Tongue (tissue), 2 donors: ENCODE measurements around the gene NME3. TPM values are rescaled to one million over a fixed set of nuclear protein-coding genes. Genes with fewer than 3 reads are reported as not detected.
A peak's percentile ranks its signal among the peaks of the same experiment; 100 is the strongest.

Experiments used
- DNase-seq: peaks from one replicate; pipeline ENCODE4 v3.0.0-alpha.2; 2015
- total RNA-seq: library from RNA; depleted of rRNA; stranded (reverse); fragments of >200 nt; gene quantifications from one replicate; pipeline ENCODE4 v1.2.3, GENCODE V29; 2014

Gene NME3
- total RNA-seq, 1 donor from 2014 or later, result 29.6 TPM

- no peak for DNase-seq
Observed at GRCh38 chr16:1780677-1781072, 9.3 kb upstream of the NME3 start.

DNA sequence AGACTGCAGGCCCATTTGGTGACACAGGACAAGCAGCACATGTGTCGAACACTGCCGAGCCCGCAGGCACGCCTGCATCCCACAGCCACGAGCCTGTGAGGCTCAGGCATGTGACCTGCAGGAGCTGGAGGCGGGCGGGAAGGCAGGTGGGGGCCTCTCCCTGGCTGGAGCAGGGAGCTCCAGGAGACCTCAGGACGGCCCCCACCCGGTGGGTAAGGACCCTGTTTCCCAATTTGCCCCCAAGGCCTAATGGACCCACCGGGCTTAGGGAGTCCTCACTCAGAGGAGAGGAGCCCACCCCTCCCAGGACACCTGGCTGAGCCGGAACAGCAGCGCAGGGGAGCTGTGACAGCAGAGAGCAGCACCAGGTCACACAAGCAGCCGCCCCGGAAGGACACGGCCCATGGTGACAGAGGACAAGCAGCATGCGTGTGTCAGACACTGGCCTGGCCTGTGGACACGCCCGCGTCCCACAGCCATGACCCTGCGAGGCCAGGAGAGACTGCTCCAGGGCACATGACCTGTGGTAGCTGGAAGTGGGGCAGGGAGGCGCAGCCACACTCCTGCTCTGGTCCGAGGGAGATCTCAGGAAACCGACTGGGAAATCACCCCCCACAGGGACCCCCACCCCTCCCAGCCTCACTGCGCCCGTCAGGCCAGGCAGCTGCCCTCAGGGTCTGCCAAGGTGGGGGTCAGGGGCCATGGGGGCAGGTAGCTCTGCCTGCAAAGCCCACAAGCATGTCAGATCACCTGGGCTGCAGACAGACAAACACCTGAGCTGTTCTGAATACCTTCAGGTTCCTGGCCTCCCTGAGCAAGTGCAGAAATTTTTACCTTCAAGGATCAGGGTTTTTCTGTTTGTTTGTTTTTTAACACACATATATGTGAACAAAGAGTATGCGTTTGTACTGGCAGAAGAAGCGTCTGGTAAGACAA lies 8.7 kb upstream of the NME3 start:
- DNase-seq, result no peak

DNA sequence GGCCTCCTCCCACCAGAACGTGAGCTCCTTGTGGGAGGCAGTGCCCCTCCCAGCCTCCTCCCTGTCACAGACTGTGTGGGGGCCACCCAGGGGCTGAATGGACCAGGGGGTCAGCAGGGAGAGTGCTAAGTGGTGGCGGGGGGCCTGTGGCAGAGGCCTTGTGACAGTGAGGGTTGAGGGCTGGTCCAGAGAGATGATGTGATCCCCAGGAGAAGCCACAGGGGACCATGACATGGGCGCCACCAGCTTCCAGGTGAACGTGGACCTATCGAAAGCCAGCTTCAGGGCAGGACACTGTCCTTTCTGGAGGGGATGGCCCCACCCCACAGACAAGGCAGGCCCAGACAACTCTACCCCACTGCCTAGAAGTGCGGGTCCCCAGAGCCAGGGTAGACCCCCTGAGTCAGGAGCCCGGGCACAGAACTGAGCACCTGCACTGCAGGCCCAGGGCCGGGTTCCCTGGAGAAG lies 7.9 kb upstream of the NME3 start:
- DNase-seq, result no peak

DNA sequence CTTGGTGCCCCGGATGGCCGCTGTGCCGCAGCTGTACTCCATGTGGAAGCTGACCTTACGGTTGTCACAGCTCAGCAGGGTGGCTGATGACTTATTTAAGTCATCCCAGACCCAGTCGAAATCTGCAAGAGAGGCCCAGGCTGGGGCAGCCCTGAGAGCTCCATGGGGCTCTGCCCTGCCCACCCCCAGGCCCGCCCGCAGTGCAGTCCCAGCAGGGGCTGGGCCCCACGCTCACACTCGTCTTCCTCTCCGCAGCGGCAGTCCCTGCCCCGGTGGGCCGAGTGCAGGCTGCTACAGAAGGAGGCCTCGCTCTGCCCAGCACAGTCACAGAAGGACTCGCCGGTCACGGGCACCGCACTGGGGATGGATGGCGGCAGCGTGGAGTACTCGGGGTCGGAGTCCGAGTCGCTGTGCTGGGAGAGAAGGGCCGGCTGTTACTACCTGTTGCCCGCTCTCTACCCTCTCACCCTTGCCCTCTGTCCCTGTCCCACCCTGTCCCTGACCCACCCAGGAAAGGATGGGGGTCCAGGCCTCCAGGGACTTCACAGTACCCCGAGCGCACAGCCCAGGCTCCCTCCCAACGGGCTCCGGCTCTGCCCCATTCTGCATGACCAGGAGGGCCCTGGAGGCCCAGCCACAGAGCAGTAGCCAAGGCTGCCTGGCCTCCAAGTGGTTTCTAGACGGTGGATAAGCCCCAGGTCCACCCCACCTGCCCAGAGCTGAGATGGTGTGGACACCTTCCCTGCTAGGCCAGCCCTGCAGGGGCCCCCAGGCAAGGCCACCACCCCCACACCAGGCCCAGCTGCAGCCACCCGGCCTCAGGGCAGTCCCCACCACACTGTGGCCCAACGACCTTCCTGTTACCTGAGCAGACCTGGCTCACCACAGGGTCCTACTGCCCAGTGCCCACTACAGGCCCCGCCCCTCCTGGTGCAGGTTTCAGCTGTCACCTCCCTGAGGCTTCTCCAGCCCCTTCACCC lies 7.1 kb upstream of the NME3 start:
- DNase-seq, result no peak

DNA sequence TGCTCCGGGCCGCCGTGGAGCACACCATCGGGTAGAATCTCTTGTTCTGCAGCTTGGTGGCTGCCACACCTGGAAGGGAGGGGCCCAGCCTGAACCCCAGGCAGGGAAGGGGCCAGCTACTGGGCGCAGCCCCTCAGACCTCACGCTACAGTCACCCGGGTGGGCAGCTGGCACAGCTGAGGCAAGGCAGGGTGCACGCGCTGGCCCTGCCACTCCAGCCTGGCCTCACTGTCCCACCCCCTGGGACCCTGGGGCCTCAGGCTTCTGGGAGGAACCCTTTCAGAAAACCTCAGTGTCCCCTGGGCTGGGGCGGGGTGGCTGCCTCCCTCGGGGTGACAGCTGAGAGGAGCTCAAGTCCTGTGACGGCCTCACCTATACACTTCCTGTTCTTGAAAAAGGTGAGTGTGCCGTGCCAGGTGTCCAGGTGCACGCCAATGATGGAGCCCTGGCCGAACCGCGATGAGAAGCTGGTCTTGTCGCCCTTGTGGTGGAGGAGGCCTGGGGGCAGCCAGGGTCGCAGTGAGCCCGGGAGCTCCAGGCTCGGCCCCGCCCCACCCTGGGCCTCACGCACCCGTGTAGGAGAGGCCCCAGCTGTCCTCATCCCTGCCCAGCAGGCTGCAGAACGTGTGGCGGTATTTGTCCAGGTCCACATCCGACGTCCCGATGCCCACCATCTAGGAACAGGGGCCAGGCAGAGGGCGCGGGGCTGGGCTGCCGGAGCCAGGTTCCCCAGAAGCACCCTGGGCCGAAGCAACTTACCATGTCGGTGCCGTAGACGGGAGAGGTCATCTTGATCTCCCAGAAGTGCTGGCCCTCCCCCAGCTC lies 6.2 kb upstream of the NME3 start:
- no peak for DNase-seq

DNA sequence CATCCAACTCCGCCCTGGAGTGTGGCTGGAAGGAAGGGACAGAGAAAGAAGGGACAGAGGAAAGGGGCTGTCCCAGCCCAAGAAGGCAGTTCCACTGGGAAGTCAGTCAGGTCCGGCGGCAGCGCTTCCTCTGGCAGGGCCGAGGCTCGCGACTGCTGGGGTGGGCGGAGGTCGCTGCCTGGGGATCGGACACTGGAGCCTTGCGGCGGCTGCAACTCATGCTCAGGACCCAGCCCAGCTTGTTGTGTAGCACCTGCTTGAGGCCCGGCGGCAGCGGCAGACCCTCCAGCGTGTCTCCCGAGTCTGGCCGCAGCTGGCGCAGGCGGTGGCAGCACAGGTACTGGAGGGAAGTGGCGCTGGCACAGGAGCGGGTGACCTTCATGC lies 5.6 kb upstream of the NME3 start:
- no peak for DNase-seq

GRCh38 chr16:1776672-1776955 lies 5.3 kb upstream of the NME3 start:
- DNase-seq, result no peak

DNA sequence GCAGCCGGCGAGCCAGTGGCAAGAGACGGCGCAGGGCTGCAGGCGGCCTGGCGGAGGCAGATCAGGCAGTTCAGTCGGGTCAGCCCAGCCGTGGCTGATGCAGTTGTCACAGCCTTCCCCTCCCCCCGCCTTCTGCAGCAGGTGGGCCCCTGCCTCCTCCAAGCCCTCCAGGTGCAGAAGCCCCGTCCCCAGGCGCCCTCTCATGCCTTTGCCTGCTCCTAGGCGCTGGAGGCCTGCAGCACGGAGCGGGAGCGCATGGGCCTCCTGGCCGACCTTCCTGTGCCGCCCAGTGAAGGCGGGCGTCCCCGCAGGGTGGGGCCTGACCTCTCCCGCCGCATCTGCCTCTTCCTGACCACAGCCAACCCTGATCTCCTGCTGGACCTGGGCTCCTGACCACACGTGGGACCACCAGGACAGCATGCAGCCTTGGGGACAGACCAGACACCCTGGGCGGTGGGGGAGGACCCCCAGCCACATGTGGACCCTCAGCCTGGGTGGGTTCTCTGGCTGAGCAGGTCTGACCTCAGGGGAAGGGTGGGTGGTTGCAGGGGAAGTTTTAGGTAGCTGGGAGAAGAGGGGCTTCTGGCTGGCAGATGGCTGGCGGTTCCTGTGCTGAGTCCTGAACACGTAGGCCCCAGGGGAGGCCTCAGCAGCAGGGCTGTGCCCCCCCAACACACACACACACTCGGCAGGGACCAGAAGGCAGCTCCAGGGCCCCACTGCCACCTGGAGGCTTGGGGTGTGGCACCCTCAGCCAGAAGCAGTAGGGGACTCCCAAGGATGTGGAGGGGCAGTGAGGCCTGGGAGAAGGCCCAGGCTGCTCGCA lies 4.7 kb upstream of the NME3 start:
- DNase-seq, result no peak

- DNase-seq, result no peak
Observed at GRCh38 chr16:1775006-1775845, 3.9 kb upstream of the NME3 start.

GRCh38 chr16:1774448-1774780 lies 3.1 kb upstream of the NME3 start:
- DNase-seq, result no peak

GRCh38 chr16:1773703-1774447 lies 2.5 kb upstream of the NME3 start:
- DNase-seq, result no peak

DNA sequence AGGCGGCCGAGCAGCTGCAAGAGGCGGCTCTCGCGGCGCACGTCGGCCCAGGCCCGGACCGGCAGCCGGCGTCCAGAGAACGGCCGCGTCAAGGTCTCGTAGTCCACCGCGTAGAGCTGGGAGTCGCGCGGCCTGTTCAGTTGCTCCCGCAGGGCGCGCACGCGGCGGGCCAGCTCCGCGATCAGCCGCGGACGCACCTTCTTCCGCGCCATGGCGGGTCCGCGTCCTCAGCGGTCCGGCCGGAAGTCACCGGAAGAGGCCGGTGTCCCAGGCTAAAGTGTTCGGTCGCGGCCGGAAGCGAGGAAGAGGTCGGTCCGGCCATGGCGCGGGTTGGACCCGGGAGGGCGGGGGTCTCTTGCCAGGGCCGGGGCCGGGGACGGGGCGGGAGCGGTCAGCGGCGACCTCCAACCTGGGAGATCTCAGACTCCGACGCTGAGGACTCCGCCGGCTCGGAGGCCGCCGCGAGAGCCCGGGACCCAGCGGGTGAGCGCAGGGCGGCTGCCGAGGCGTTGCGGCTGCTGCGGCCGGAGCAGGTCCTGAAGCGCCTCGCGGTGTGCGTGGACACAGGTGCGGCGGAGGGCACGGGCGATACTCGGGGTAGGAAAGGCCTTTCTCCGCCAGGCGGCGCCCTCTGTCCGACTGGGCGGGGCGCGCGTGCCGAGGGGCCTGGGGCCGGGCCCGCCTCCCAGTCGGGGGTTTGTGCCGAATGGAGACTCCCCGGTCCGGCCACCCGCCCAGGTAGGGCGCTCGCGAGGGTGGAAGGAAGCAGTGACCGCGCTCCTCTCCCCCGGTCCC lies 1.8 kb upstream of the NME3 start, which contains the start of gene MRPS34:
TSS of gene MRPS34 (minus strand) at position 227 of the 795 bp plus-strand sequence. CDS start at position 212, 15 bp downstream.
- DNase-seq, result peak; percentile 93

DNA sequence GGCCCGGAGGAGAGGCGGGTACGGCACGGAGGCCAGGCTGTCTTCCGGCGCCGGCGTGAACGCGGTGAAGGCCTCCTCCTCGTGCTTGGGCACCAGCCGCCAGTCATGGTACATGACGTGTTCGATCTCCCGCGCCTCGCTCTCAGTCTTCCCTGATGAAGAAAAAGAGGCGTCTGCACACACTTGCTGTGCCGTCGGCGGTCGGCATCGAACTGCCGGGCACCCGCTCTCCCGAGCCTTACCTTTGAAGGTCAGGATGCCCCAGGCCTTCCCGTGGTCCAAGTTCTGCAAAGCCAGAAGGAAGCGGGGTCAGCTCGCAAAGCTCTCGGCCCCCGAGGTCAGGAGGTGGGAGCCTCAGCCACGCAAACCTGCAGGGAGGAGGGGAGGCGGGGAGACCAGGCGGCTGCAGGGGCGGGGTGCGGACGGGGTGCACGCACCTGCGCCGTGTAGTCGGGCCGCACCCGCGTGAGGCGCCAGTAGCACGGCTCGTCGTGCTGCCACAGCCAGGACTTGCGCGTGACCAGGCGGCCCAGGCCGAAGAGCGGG lies 1.1 kb upstream of the NME3 start, which contains the start of gene EME2:
TSS of gene EME2 (plus strand) at position 449 of the 546 bp plus-strand sequence. CDS start 418 bp downstream, outside the sequence.
- no peak for DNase-seq

DNA sequence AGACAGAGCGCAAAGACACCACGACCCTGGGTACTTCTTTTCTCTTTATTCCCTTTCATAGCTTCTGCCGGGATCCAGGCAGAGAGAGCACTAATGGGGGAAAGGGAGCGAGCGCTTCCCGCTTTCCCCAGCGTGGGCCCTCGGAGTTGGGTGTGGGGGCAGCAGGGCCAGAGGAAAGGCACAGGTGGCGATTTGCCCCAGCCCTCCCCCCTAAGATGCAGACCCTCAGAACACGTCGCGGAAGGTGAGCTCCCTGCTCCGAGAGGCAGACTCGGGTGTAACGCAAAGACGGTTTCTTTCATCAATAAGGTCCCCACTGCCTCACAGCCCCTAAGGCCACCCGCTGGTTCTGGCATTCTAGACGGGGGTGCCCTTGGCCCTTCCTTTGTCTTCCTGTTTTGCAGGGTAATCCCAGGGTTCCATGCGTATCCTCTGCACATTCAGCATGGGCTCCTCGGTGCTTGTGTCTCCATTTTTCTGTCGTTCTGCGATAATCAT lies 570 bp upstream of the NME3 start:
- DNase-seq, result no peak

DNA sequence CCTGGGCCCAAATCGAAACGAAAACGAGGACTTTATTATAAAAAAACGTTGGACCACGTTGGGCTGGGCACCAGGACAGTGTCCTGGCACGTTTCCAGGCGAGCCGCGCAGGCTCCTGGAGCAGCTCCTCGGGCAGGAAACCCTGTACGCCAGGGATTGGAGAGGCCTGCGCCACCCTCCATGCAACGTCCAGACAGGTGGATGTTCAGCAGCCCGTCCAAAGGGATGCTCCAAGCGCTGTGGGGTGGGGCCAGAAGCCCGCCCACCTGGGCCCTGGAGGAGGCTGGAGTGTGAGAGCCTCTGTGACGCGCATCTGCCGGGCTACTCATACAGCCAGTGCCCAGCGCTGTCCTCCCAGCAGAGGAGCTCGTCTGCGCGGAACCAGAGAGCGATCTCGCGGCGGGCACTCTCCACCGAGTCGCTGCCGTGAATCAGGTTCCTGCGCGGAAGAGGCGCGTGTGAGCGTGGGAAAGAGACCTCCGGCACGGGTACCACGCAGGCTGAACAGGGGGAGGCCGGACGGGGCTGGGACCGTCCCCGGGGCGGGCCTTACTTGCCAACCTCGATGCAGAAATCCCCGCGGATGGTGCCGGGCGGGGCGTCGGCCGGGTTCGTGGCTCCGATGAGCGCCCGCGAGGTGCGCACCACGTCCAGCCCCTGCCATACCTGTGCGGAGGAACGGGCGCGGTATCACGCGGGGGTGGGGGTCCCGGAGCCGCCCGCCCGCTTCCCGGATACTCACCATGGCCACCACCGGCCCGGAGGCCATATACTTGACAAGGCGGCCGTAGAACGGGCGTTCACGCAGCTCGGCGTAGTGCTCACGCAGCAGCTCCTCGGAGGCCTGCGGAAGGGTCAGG lies 785 bp downstream of the NME3 start:
- DNase-seq, result peak; percentile 37

GRCh38 chr16:1769402-1770300 lies 1.7 kb downstream of the NME3 start:
- no peak for DNase-seq
